ENCODE measurements around the gene SLC66A1. TPM values are rescaled to one million over a fixed set of nuclear protein-coding genes. Genes with fewer than 3 reads are reported as not detected.

Gene SLC66A1
- total and polyA plus RNA-seq, 2 experiments from 2014 or later: 21.1 to 24.0 TPM

DNA sequence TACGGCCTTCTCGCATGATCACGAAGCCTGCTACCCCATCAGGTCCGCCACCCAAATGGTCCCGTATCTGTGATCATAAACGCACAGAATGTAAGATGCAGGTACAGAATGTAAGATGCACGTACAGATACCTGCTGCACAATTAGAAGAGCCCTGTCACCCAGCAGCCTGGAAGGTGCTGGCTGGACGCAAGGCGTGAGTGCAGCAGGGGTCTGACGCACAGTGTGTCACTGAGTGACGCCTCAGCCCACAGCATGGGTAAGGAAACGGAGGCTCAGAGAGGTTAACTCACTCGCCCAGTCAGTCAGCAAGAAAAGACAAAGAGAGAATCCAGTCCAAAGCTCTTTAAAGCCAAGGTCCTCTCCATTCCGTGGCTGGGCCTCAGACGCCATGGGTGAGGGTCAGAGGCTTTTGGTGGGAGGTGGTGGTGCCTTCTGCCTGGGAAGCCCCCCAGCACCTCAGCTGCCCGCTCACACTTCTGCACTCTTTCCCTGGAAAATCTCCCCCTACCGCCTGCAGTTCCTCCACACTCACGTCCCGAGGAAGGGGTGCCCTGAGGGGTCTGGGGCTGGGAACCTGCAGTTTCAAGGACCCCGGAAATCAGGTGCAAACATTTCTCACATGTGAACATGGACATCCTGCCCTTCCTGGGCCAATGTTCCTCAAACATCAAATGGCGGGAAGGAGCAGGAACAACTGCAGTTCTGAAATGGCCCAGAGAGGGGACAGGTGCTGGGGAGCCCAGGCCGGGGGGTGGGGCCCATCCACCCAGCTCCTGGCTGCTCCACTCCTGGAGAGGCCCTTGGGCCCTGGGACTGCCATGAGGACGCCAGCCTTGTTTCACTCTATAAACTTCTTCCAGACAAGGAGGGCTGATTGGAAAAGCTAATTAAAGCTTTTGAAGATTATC lies 59.4 kb downstream of the SLC66A1 start:
- no peaks in the 10 kb centered on the region for H3K9me3 ChIP-seq (ENCODE audit: low read depth)
- H3K36me3 ChIP-seq: peaks cover 4% of the 10 kb centered on the region
- no peaks in the 10 kb centered on the region for H3K27me3 ChIP-seq
- TF ChIP-seq, protein P1, sequence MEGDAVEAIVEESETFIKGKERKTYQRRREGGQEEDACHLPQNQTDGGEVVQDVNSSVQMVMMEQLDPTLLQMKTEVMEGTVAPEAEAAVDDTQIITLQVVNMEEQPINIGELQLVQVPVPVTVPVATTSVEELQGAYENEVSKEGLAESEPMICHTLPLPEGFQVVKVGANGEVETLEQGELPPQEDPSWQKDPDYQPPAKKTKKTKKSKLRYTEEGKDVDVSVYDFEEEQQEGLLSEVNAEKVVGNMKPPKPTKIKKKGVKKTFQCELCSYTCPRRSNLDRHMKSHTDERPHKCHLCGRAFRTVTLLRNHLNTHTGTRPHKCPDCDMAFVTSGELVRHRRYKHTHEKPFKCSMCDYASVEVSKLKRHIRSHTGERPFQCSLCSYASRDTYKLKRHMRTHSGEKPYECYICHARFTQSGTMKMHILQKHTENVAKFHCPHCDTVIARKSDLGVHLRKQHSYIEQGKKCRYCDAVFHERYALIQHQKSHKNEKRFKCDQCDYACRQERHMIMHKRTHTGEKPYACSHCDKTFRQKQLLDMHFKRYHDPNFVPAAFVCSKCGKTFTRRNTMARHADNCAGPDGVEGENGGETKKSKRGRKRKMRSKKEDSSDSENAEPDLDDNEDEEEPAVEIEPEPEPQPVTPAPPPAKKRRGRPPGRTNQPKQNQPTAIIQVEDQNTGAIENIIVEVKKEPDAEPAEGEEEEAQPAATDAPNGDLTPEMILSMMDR (IDR thresholded peaks at IDR 0.05; ENCODE audit: low read depth, low read length): no peak
- no peak overlapping the region for H3K27ac ChIP-seq
- no peak for DNase-seq (ENCODE audit: low read depth in 1 of 2, low spot score in 1 of 2)
- H3K4me3 ChIP-seq: no peak overlapping the region
- H3K4me1 ChIP-seq (ENCODE audit: low read depth): no peaks in the 10 kb centered on the region

DNA sequence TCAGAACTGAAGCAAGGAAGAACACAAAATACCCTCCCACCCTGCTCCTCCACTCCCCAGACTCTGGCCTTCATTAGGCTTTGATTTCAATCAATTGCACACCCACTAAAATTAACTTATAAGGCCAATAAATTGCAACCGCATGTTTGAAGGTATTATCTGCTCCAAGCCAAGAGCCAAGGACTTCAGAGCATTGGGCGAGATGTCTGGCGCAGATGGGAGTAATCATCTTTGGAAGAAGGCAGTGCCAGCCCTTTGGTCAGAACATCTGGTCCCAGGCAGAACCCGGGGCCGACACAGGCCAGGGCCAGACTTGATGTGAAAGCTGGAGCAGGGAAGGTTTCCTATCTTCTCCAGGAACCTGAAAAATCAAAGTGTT lies 60.0 kb downstream of the SLC66A1 start:
- Histone ChIP-seq H3K27ac (no peak overlapping the region), H3K36me3 (peaks cover 11% of the 10 kb centered on the region), H3K9me3 (ENCODE audit: low read depth) (no peaks in the 10 kb centered on the region), H3K4me3 (no peak overlapping the region), H3K27me3 (no peaks in the 10 kb centered on the region), H3K4me1 (ENCODE audit: low read depth) (no peaks in the 10 kb centered on the region)
- no peak for DNase-seq (ENCODE audit: low read depth in 1 of 2, low spot score in 1 of 2)
- TF ChIP-seq, protein P1 (IDR thresholded peaks at IDR 0.05; ENCODE audit: low read depth, low read length): no peak

DNA sequence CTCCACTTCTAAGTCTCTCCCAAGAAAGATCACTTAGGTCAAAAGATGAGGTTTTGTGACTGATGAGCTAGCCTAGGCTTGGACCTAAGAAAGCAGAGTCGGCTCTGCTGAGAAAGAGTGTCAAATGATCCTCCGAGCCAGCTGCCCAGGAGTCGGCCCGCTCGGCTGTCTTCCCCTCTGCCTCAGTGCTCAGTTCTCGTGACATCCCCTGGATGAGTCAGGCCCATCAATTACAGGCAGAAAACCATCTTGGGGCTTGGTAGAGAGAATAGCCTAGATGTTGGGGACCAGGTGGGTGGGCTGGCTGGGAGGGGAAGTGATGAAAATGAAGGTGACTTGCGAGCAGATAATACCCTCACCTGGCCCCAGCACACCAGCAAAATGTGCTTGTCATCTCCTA lies 60.5 kb downstream of the SLC66A1 start:
- no peak for DNase-seq (ENCODE audit: low read depth in 1 of 2, low spot score in 1 of 2)
- H3K4me1 ChIP-seq (ENCODE audit: low read depth): no peaks in the 10 kb centered on the region
- H3K27ac ChIP-seq: no peak overlapping the region
- no peak overlapping the region for H3K4me3 ChIP-seq
- TF ChIP-seq, protein P1 (IDR thresholded peaks at IDR 0.05; ENCODE audit: low read depth, low read length): no peak
- H3K27me3 ChIP-seq: no peaks in the 10 kb centered on the region
- no peaks in the 10 kb centered on the region for H3K9me3 ChIP-seq (ENCODE audit: low read depth)
- peaks cover 15% of the 10 kb centered on the region for H3K36me3 ChIP-seq

DNA sequence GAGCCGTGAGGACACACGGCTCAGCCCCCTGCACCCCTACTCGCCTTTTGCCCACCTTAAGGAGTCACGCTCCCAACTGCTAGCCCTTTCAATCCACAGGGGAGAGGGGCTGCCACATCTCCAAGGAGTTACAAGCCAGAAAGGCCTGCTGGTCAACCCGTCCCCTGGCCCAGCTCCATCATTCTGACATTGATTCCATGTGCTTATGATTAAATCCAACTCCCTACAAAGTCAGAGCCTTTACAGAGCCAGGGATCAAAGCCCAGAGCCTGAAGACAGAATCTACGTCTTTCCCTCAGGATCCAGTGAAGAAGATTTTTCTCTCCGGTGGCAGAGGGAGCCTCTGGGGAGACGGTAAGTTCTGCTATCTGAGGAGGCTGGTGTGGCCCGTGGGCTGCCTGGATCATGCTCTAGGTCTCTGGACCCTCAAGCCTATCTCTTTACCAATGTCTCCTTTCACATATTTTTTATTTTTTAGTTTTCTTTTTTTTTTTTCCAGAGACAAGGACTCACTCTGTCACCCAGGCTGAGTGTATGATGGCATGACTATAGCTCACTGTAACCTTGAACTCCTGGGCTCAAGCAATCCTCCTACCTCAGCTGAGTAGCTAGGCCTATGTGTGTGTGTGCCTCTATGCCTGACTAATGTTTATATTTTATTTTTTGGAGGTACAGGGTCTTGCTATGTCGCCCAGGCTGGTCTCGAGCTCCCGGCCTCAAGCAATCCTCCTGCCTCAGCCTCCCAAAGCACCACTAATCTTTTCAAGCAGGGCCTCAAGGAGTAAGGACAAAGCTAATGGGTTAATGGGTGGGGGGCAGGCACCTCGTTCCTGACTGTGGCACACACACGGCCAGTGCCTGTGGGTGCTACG lies 61.3 kb downstream of the SLC66A1 start:
- no peaks in the 10 kb centered on the region for H3K9me3 ChIP-seq (ENCODE audit: low read depth)
- TF ChIP-seq, protein P1 (IDR thresholded peaks at IDR 0.05; ENCODE audit: low read depth, low read length): no peak

DNA sequence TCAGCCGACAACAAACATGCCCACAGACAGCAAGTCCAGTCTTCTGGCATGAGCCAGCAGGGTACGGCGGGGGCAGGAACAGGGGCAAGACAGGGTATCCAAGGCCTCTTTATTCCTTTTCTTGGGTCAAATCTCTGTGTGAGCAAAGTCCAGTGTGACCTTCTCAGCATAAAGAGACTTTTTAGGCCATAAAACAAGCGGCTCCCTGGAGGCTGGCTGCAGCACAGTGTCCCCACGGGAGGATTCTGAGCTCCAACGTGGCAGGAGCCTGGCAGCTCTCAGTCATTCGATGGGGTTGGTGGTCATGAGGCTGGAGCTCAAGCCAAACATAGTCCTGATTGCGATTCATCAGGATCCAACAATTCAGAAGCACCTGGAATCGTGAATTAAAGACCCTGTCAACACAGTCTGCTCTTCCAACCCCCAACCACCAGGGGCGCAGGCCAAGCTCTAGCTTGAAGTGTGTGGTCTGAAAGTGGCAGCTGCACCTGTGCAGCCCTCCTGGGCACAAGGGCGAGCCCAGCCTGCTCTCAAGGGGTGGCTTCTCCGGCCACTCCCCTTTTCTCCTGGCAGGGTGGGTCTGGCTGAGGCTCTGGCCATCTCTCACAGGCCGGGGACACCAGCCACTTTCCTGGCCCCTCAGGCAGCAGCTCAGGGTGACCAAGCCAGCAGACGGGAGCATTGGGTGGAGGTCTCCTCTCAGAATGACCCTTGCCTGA lies 62.1 kb downstream of the SLC66A1 start:
- TF ChIP-seq, protein P1 (IDR thresholded peaks at IDR 0.05; ENCODE audit: low read depth, low read length): peak; percentile 25
- DNase-seq (ENCODE audit: low read depth in 1 of 2, low spot score in 1 of 2): no peak
- Histone ChIP-seq H3K27me3 (no peaks in the 10 kb centered on the region), H3K4me1 (ENCODE audit: low read depth) (no peaks in the 10 kb centered on the region), H3K36me3 (peaks cover 24% of the 10 kb centered on the region), H3K4me3 (no peak overlapping the region), H3K27ac (no peak overlapping the region), H3K9me3 (ENCODE audit: low read depth) (no peaks in the 10 kb centered on the region)

More for the DNA sequence above, 61.3 kb downstream of the SLC66A1 start:
- H3K27me3 ChIP-seq: no peaks in the 10 kb centered on the region
- no peak overlapping the region for H3K27ac ChIP-seq
- DNase-seq (ENCODE audit: low read depth in 1 of 2, low spot score in 1 of 2): no peak
- peaks cover 24% of the 10 kb centered on the region for H3K36me3 ChIP-seq
- H3K4me3 ChIP-seq: no peak overlapping the region
- H3K4me1 ChIP-seq (ENCODE audit: low read depth): no peaks in the 10 kb centered on the region
